Measurements from ENCODE around the gene SAXO2.

- TF ChIP-seq CTCF (conservative IDR thresholded peaks at IDR 0.05; ENCODE audit: low read depth in 2 of 2): no peak
- TF ChIP-seq EZH2phosphoT487 (IDR thresholded peaks at IDR 0.05; ENCODE audit: unreplicated experiment): no peak
- TF ChIP-seq EZH2 (IDR thresholded peaks at IDR 0.05; ENCODE audit: low read depth, unreplicated experiment): no peak
- TF ChIP-seq ETS1 (IDR thresholded peaks at IDR 0.05): no peak
- no peak for TF ChIP-seq NANOG (IDR thresholded peaks at IDR 0.05; ENCODE audit: borderline replicate concordance)
- TF ChIP-seq REST (IDR thresholded peaks at IDR 0.05; ENCODE audit: unreplicated experiment): no peak
- no peak for TF ChIP-seq POLR2AphosphoS5 (IDR thresholded peaks at IDR 0.05; ENCODE audit: low read depth)
- TF ChIP-seq CREB1 (CRISPR knock-in tag; IDR thresholded peaks at IDR 0.05; ENCODE audit: low read depth): no peak
- no peak for TF ChIP-seq JUNB (IDR thresholded peaks at IDR 0.05; ENCODE audit: unreplicated experiment)
- no peak for TF ChIP-seq STAT1 (IDR thresholded peaks at IDR 0.05; ENCODE audit: unreplicated experiment)
- no peak for TF ChIP-seq ZNF114 (CRISPR knock-in tag; IDR thresholded peaks at IDR 0.05)
- no peak for TF ChIP-seq ZNF462 (CRISPR knock-in tag; IDR thresholded peaks at IDR 0.05)
- TF ChIP-seq ZNF331 (CRISPR knock-in tag; IDR thresholded peaks at IDR 0.05; ENCODE audit: low read depth): no peak
These were observed 29.7 kb downstream of the SAXO2 start for GRCh38 chr15:82292271-82292670.

All from GM23338 (cell line).